ENCODE results near the gene PROSER1.
A peak's percentile ranks its signal among the peaks of the same experiment; 100 is the strongest.
"Not testable (repeated sequence)": the region's sequence is repeated elsewhere in the genome, so short reads cannot be mapped to it uniquely, and the experiment has no call there.

Gene PROSER1

GRCh38 chr13:39023316-39023715 lies 14.6 kb downstream of the PROSER1 start:
- DNase-seq: peak; percentile 18

GRCh38 chr13:39020853-39021462 lies 16.9 kb downstream of the PROSER1 start:
- DNase-seq: no peak

- DNase-seq: peak; percentile 26
These were observed 21.1 kb downstream of the PROSER1 start for GRCh38 chr13:39016787-39017186.

DNA sequence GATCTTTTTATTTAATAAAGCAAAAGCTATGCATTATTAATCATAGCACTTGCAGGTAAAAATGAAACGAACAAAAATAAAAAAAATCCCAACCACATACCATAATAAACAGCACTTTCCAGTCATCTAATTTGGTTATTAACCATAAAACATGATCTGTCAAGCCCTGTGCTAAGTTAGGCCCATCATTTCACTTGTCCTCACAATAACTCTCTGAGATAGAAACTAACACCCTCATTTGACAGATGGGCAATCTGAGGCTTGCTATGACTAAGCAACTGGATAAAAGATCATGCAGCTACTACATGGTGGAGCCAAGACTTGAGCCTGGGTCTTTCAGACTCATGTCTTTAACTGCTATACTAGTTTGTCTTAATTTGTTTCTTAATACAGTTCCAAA lies 21.8 kb downstream of the PROSER1 start:
- DNase-seq: no peak

DNA sequence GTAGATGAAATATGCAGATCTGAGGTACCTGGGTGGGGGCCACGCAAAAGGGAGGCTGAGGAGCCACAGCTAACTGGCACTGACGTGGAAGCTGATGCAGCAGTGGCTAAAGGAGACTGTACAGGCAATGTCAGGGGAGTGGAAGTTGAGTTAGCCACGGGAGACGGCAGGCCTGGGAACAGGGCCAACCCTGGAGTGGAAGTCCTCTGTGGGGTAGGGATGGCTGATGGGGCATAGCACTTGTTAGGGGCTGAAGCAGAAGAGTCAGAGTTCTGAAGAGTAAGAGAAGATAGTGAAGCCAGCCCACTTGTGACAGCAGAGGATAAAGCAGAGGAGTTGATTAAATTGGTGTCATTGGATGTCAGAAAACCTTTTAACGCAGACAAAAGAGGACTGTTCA lies 24.4 kb downstream of the PROSER1 start:
- DNase-seq: no peak

DNA sequence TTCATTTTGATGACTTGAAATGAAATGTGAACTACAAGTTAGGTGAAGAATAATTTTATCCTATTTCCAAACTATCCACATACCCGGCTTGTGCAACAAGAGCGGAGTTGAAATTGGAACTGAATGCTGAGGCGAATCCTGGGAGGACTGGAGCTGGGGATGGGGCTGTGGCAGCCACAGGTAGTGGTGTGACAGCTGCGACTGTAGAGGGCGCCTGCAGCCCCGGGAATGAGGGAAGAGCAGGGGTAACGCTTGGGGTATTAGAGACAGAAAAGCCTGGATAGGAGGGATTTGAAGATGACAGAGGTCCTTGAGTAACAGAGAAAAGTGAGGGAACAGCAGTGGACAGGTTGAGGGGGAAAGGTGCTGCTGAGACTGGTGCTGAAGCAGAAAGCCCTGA lies 25.3 kb downstream of the PROSER1 start:
- DNase-seq: no peak

GRCh38 chr13:39006371-39007111 lies 31.3 kb downstream of the PROSER1 start:
- DNase-seq: not testable (repeated sequence)

- DNase-seq: no peak
These were observed 39.1 kb downstream of the PROSER1 start for GRCh38 chr13:38998739-38999138.

GRCh38 chr13:38993381-38993780 lies 44.5 kb downstream of the PROSER1 start:
- DNase-seq: no peak

- no peak for DNase-seq
These were observed 47.2 kb downstream of the PROSER1 start, which contains the start of gene STOML3 for GRCh38 chr13:38990693-38991092. Gene STOML3, minus strand, starts transcription at chr13:38990831. Its CDS starts 110 bp downstream, at chr13:38990721.

DNA sequence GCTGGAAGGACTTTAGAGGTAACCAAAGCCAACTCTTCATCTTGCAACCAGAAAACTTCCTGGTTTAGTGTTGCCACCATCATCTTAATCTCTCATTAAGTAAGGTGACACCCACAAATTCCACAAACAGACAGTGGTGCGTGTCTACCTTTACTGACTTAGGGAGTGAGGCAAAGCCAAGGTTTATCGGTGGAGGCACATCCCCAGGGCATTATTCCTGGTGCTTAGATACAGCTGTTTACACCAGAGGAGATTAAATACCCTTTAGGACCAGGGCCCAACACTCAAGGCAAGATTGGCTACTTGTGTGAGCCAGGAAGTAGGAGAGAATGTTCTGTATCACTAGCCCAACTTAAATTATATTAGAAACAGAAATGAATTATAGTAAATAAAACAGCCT lies 56.8 kb downstream of the PROSER1 start:
- no peak for DNase-seq

DNA sequence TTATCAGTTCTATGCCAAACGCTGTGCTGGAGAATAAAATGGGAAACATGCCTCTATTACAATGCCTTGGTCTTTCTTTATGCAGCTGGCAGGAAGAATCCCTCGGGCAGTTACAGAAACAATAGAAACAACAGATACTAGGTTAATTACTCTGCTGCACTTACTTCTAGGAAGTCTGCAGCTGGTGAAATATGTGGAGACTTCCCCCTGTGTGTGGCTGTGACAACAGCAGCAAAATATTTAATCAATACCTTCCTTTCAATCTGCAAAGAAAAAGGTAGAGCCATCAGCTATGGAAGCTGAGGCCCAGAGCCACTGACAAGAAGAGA lies 57.2 kb downstream of the PROSER1 start:
- DNase-seq: no peak

DNA sequence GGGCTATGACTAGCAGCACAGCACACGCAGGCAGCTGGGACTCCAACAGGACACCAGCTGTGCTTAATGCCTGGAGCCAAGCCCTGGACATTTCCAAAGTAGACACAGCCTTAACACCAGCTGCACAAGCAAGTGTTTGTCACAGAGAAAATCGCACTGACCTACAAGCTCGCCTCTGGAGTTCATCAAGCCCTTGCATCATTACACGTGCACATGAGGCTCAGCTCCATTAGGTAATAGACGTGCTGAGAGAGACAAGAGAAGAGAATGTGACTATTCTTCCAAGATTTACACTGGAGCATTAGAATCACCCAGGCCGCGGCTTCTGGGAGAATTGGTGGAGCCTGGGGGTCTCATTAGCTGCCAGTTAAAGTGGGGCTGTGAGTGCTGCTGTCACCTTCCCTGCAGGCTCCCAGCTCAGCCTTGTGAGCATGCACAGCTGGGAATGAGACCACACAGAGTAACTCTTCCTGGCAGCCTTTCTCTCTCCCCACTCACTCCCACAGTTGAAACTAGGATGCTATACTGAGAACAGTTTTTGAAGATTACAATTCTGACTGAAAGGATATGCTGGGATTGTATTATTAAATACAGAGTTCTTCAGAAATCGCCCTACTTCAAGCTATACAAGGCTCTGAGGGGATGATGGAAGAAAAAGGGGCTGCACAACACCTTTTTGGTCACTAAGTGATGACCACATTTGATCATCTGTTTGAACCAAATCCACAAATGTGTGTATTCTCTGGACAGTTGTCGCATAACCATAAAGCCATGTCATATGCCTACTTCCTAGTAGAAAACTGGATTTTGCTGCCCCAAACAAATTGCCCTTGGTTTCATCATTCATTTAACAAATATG lies 57.8 kb downstream of the PROSER1 start:
- DNase-seq: no peak

- DNase-seq: no peak
These were observed 67.4 kb downstream of the PROSER1 start for GRCh38 chr13:38970380-38971051.

- no peak for DNase-seq
These were observed 68.7 kb downstream of the PROSER1 start for GRCh38 chr13:38969187-38969586.

- DNase-seq: no peak
These were observed 70.4 kb downstream of the PROSER1 start for GRCh38 chr13:38967446-38967845.

DNA sequence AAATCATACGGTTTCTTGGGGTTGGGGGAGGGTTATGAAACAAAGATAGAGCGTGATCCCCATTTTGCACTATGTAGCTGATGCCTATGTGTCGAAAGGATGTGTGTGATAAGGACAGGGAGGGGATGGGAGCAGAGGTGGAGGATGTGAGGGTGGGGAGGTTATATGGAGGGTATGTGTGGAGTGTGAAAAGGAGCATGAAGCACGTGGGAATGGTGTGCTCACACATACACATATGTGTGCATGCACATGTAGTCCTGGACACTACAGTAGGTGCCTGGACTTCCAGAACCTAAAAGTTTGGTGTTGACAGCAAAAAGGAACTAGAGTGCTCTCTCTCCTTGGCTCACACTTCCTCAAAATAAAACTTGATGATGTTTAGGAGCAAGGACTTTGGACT lies 72.6 kb downstream of the PROSER1 start:
- no peak for DNase-seq

GRCh38 chr13:38960175-38960574 lies 77.7 kb downstream of the PROSER1 start:
- DNase-seq: no peak
